Stimulated activated CD4-positive, alpha-beta T cell treated with anti-CD3 and anti-CD28 coated beads, Interleukin-15, amount 100 ng/mL, for 1 hour (primary cell): ENCODE measurements around the gene GAS2L2.

Experiments
- DNase-seq, 2 donors: peaks; one replicate each; pipeline ENCODE4 v3.0.0-alpha.2; 2020; ENCODE audit warnings: low read depth in 1 of 2, low spot score in 1 of 2

Gene GAS2L2

GRCh38 chr17:35752945-35753764 lies at the start of gene GAS2L2:
Gene GAS2L2, minus strand, starts transcription at chr17:35753239. Its CDS starts 389 bp downstream, at chr17:35752850.
- DNase-seq = no peak

- no peak for DNase-seq
Observed at GRCh38 chr17:35801583-35802224, 48.7 kb upstream of the GAS2L2 start.

GRCh38 chr17:35799942-35800341 lies 46.9 kb upstream of the GAS2L2 start:
- no peak for DNase-seq

- no peak for DNase-seq
Observed at GRCh38 chr17:35797918-35798317, 44.9 kb upstream of the GAS2L2 start.

GRCh38 chr17:35797370-35797769 lies 44.3 kb upstream of the GAS2L2 start:
- no peak for DNase-seq

- DNase-seq = no peak
Observed at GRCh38 chr17:35796942-35797341, 43.9 kb upstream of the GAS2L2 start.

- no peak for DNase-seq
Observed at GRCh38 chr17:35795871-35796265, 42.8 kb upstream of the GAS2L2 start.

GRCh38 chr17:35795007-35795870 lies 42.2 kb upstream of the GAS2L2 start, which contains the start of gene MMP28:
Gene MMP28, minus strand, starts transcription at chr17:35795641. Its CDS starts 264 bp downstream, at chr17:35795377.
- peak in 1 of 2 donors; percentile 35 for DNase-seq

GRCh38 chr17:35793257-35793656 lies 40.2 kb upstream of the GAS2L2 start:
- no peak for DNase-seq

GRCh38 chr17:35791681-35792350 lies 38.8 kb upstream of the GAS2L2 start:
- no peak for DNase-seq

GRCh38 chr17:35790841-35791240 lies 37.8 kb upstream of the GAS2L2 start:
- DNase-seq = no peak

- no peak for DNase-seq
Observed at GRCh38 chr17:35788477-35789368, 35.7 kb upstream of the GAS2L2 start.

GRCh38 chr17:35786941-35787432 lies 33.9 kb upstream of the GAS2L2 start:
- DNase-seq = no peak

- DNase-seq = no peak
Observed at GRCh38 chr17:35784895-35785294, 31.9 kb upstream of the GAS2L2 start.

GRCh38 chr17:35780950-35781349 lies 27.9 kb upstream of the GAS2L2 start:
- no peak for DNase-seq

GRCh38 chr17:35778641-35779196 lies 25.7 kb upstream of the GAS2L2 start:
- no peak for DNase-seq

- DNase-seq = no peak
Observed at GRCh38 chr17:35775583-35775982, 22.5 kb upstream of the GAS2L2 start.

- no peak for DNase-seq
Observed at GRCh38 chr17:35775039-35775438, 22.0 kb upstream of the GAS2L2 start.

GRCh38 chr17:35774499-35774898 lies 21.5 kb upstream of the GAS2L2 start:
- no peak for DNase-seq
